ENCODE data around the gene PNPLA2.

- TF ChIP-seq POLR2A (IDR thresholded peaks at IDR 0.05) = no peak
- TF ChIP-seq CTCF (IDR thresholded peaks at IDR 0.05) = no peak
- no peak for TF ChIP-seq POLR2AphosphoS5 (IDR thresholded peaks at IDR 0.05)
Observed at GRCh38 chr11:836274-836673, 17.6 kb downstream of the PNPLA2 start.
